ENCODE data around the gene SCNN1A.

The SCNN1A gene

GRCh38 chr12:6383572-6384498, 8.5 kb upstream of the SCNN1A start, which contains the start of gene LTBR:
Gene LTBR (plus strand): TSS chr12:6384162. CDS start chr12:6384359, 197 bp downstream.
- DNase-seq (ENCODE audit: low read depth): no peak

- DNase-seq (ENCODE audit: low read depth): no peak
These were observed 7.6 kb upstream of the SCNN1A start for GRCh38 chr12:6382982-6383381.

GRCh38 chr12:6382371-6382770, 7.0 kb upstream of the SCNN1A start:
- no peak for DNase-seq (ENCODE audit: low read depth)

- no peak for DNase-seq (ENCODE audit: low read depth)
These were observed 5.1 kb upstream of the SCNN1A start for GRCh38 chr12:6380141-6381121.

GRCh38 chr12:6378709-6379472, 3.5 kb upstream of the SCNN1A start:
- no peak for DNase-seq (ENCODE audit: low read depth)

GRCh38 chr12:6377667-6377994, 2.3 kb upstream of the SCNN1A start:
- no peak for DNase-seq (ENCODE audit: low read depth)

- no peak for DNase-seq (ENCODE audit: low read depth)
These were observed 1.7 kb upstream of the SCNN1A start for GRCh38 chr12:6376870-6377666.

GRCh38 chr12:6376079-6376869, 911 bp upstream of the SCNN1A start:
- DNase-seq (ENCODE audit: low read depth): no peak

GRCh38 chr12:6374786-6375160, 590 bp downstream of the SCNN1A start:
- no peak for DNase-seq (ENCODE audit: low read depth)

GRCh38 chr12:6374028-6374785, 1.2 kb downstream of the SCNN1A start:
- DNase-seq (ENCODE audit: low read depth): no peak

- no peak for DNase-seq (ENCODE audit: low read depth)
These were observed 2.2 kb downstream of the SCNN1A start for GRCh38 chr12:6373022-6373787.

- no peak for DNase-seq (ENCODE audit: low read depth)
These were observed 2.9 kb downstream of the SCNN1A start for GRCh38 chr12:6372403-6373003.

GRCh38 chr12:6370994-6371754, 4.2 kb downstream of the SCNN1A start:
- no peak for DNase-seq (ENCODE audit: low read depth)

GRCh38 chr12:6370576-6370935, 4.8 kb downstream of the SCNN1A start:
- DNase-seq (ENCODE audit: low read depth): no peak

- no peak for DNase-seq (ENCODE audit: low read depth)
These were observed 5.3 kb downstream of the SCNN1A start for GRCh38 chr12:6369916-6370575.

- DNase-seq (ENCODE audit: low read depth): no peak
These were observed 6.3 kb downstream of the SCNN1A start for GRCh38 chr12:6368906-6369525.
